Measurements from ENCODE around the gene FRMPD2.

- TF ChIP-seq ZNF274 (IDR thresholded peaks at IDR 0.05; ENCODE audit: low read depth, low read length) (no peak), YY1 (IDR thresholded peaks at IDR 0.05; ENCODE audit: insufficient read depth, insufficient read length) (no peak), SUZ12 (IDR thresholded peaks at IDR 0.05; ENCODE audit: extremely low read depth, insufficient read depth, insufficient read length) (no peak)
These were observed 80.9 kb downstream of the FRMPD2 start for GRCh38 chr10:48193556-48193955.
